Measurements from ENCODE around the gene IL36B. TPM values are rescaled to one million over a fixed set of nuclear protein-coding genes. Genes with fewer than 3 reads are reported as not detected.

The IL36B gene
- total and polyA plus RNA-seq, 9 of the 15 experiments (the other 6 are each of a cell fraction or from before 2014, with no cell fraction given), result not detected

GRCh38 chr2:113034016-113034415, 18.7 kb downstream of the IL36B start (continued):
- no peak for TF ChIP-seq JUN (IDR thresholded peaks at IDR 0.05; ENCODE audit: borderline replicate concordance, low read depth, low read length)
- TF ChIP-seq JUN (CRISPR knock-in tag; IDR thresholded peaks at IDR 0.05; ENCODE audit: borderline replicate concordance), result no peak
- TF ChIP-seq TRIM28 (IDR thresholded peaks at IDR 0.05), result no peak
- 0 out of 2 replicates have a peak, but pooled peaks have one; percentile 30 for TF ChIP-seq ZNF311 (CRISPR knock-in tag; IDR thresholded peaks at IDR 0.05)
- peak; percentile 50; the same call in 1 of the 2 replicates for TF ChIP-seq NCOA1 (IDR thresholded peaks at IDR 0.05; ENCODE audit: low read depth)
- peak; percentile 55; the same call in 1 of the 2 replicates for TF ChIP-seq FOXM1 (IDR thresholded peaks at IDR 0.05; ENCODE audit: low read depth)
- no peak for TF ChIP-seq FOXM1 (CRISPR knock-in tag; IDR thresholded peaks at IDR 0.05; ENCODE audit: low read depth)
- TF ChIP-seq TEAD4 (IDR thresholded peaks at IDR 0.05; ENCODE audit: low read length), result peak; percentile 87
- TF ChIP-seq TEAD4 (CRISPR knock-in tag; IDR thresholded peaks at IDR 0.05; ENCODE audit: borderline replicate concordance), result no peak
- no peak for TF ChIP-seq ETV5 (CRISPR knock-in tag; IDR thresholded peaks at IDR 0.05; ENCODE audit: low read depth)
- peak; percentile 46; the same call in 1 of the 2 replicates for TF ChIP-seq ZNF134 (CRISPR knock-in tag; conservative IDR thresholded peaks at IDR 0.05)
- TF ChIP-seq ATF4 (CRISPR knock-in tag; IDR thresholded peaks at IDR 0.05), result 0 out of 2 replicates have a peak, but pooled peaks have one; percentile 52
- TF ChIP-seq ZNF707 (CRISPR knock-in tag; conservative IDR thresholded peaks at IDR 0.05), result no peak
- TF ChIP-seq HOMEZ (CRISPR knock-in tag; IDR thresholded peaks at IDR 0.05), result no peak
- 0 out of 2 replicates have a peak, but pooled peaks have one; percentile 40 for TF ChIP-seq HDAC2 (IDR thresholded peaks at IDR 0.05)
- peak; percentile 46; the same call in 1 of the 2 replicates for TF ChIP-seq MTA3 (IDR thresholded peaks at IDR 0.05; ENCODE audit: borderline replicate concordance)
- TF ChIP-seq CXXC5 (CRISPR knock-in tag; IDR thresholded peaks at IDR 0.05), result 0 out of 2 replicates have a peak, but pooled peaks have one; percentile 26
- no peak for TF ChIP-seq ZBTB34 (CRISPR knock-in tag; IDR thresholded peaks at IDR 0.05)
- TF ChIP-seq MXI1 (IDR thresholded peaks at IDR 0.05; ENCODE audit: low read depth, low read length), result no peak
- no peak for TF ChIP-seq WHSC1 (IDR thresholded peaks at IDR 0.05; ENCODE audit: low read length)
- peak; percentile 3 for TF ChIP-seq SMAD1 (IDR thresholded peaks at IDR 0.05; ENCODE audit: low read depth, low read length, partially characterized antibody)
- TF ChIP-seq ETS2 (tag; IDR thresholded peaks at IDR 0.05; ENCODE audit: borderline replicate concordance, poor library complexity, severe bottlenecking), result no peak
- 0 out of 2 replicates have a peak, but pooled peaks have one; percentile 32 for TF ChIP-seq POLR2AphosphoS5 (IDR thresholded peaks at IDR 0.05; ENCODE audit: control insufficient read depth, insufficient read depth, low read depth, low read length)
- TF ChIP-seq CTCF (IDR thresholded peaks at IDR 0.05 in 2 of 3, conservative IDR thresholded peaks at IDR 0.05 in 1 of 3; ENCODE audit: insufficient read depth in 2 of 3, low read depth in 1 of 3, low read length in 3 of 3), result no peak
- TF ChIP-seq KLF16 (IDR thresholded peaks at IDR 0.05), result peak; percentile 70; the same call in 1 of the 2 replicates
- no peak for TF ChIP-seq TCF7L2 (IDR thresholded peaks at IDR 0.05; ENCODE audit: low read depth, low read length)
